H9 (cell line): ENCODE results near the gene DEDD2. TPM values are rescaled to one million over a fixed set of nuclear protein-coding genes. Genes with fewer than 3 reads are reported as not detected.

ENCODE experiments used
- DNase-seq: peaks from one replicate; pipeline ENCODE4 v3.0.0-alpha.2; 2017
- H2AFZ ChIP-seq: one replicate; pipeline ENCODE4 v1.6.1; 2013; ENCODE audit warnings: mild to moderate bottlenecking, low read length, control low read depth, moderate library complexity
- H2AK5ac ChIP-seq: 2 replicates; pipeline ENCODE4 v1.6.1; 2013; ENCODE audit warnings: low read length, control low read depth, mixed read lengths; ENCODE audit not compliant: insufficient read length
- H2BK120ac ChIP-seq: one replicate; pipeline ENCODE4 v1.6.1; 2013; ENCODE audit warnings: low read depth, mild to moderate bottlenecking, low read length, control low read depth, inconsistent platforms; ENCODE audit not compliant: poor library complexity, severe bottlenecking
- H2BK12ac ChIP-seq: 2 replicates; pipeline ENCODE4 v1.6.1; 2013; ENCODE audit warnings: low read length, control low read depth, mixed read lengths, low read depth; ENCODE audit not compliant: insufficient read length
- H2BK15ac ChIP-seq: 2 replicates; pipeline ENCODE4 v1.6.1; 2013; ENCODE audit warnings: low read depth, low read length, control low read depth
- H2BK20ac ChIP-seq: one replicate; pipeline ENCODE4 v1.6.1; 2013; ENCODE audit warnings: low read depth, mild to moderate bottlenecking, low read length, control low read depth, inconsistent platforms; ENCODE audit not compliant: poor library complexity, severe bottlenecking
- H2BK5ac ChIP-seq: 2 replicates; pipeline ENCODE4 v1.6.1; 2013; ENCODE audit warnings: low read length, control low read depth, mixed read lengths; ENCODE audit not compliant: insufficient read length
- H3K14ac ChIP-seq: 2 replicates; pipeline ENCODE4 v1.6.1; 2013; ENCODE audit warnings: low read length, control low read depth; ENCODE audit not compliant: insufficient read depth
- H3K18ac ChIP-seq: 2 replicates; pipeline ENCODE4 v1.6.1; 2013; ENCODE audit warnings: low read depth, mild to moderate bottlenecking, mixed read lengths, low read length, control low read depth; ENCODE audit not compliant: insufficient read length
- H3K23ac ChIP-seq: 2 replicates; pipeline ENCODE4 v1.6.1; 2013; ENCODE audit warnings: low read length, control low read depth, mixed read lengths, low read depth; ENCODE audit not compliant: insufficient read length
- H3K23me2 ChIP-seq: 2 replicates; pipeline ENCODE4 v1.6.1; 2013; ENCODE audit warnings: low read depth, mild to moderate bottlenecking, mixed read lengths, low read length, control low read depth; ENCODE audit not compliant: insufficient read length, poor library complexity, severe bottlenecking
- H3K27ac ChIP-seq: 2 replicates; pipeline ENCODE4 v1.5.1; 2013; ENCODE audit warnings: low read length, control low read depth, mixed read lengths, low read depth; ENCODE audit not compliant: insufficient read length
- H3K27me3 ChIP-seq: 2 replicates; pipeline ENCODE4 v1.6.1; 2013; ENCODE audit warnings: low read length, control low read depth, inconsistent platforms; ENCODE audit not compliant: insufficient read depth
- H3K4ac ChIP-seq: 2 replicates; pipeline ENCODE4 v1.6.1; 2013; ENCODE audit warnings: low read depth, mild to moderate bottlenecking, control low read depth, inconsistent platforms, low read length, moderate library complexity
- H3K4me1 ChIP-seq: 2 replicates; pipeline ENCODE4 v1.6.1; 2013; ENCODE audit warnings: low read length, control low read depth, inconsistent platforms; ENCODE audit not compliant: insufficient read depth
- H3K4me2 ChIP-seq: 2 replicates; pipeline ENCODE4 v1.6.1; 2013; ENCODE audit warnings: low read length, control low read depth, mixed read lengths; ENCODE audit not compliant: insufficient read length, insufficient read depth
- H3K56ac ChIP-seq: 2 replicates; pipeline ENCODE4 v1.6.1; 2013; ENCODE audit warnings: low read depth, mild to moderate bottlenecking, mixed read lengths, low read length, control low read depth; ENCODE audit not compliant: insufficient read length
- H3K79me1 ChIP-seq: 2 replicates; pipeline ENCODE4 v1.6.1; 2013; ENCODE audit warnings: low read depth, mild to moderate bottlenecking, moderate library complexity, low read length, control low read depth, inconsistent platforms; ENCODE audit not compliant: insufficient read depth, poor library complexity, severe bottlenecking
- H3K79me2 ChIP-seq: 2 replicates; pipeline ENCODE4 v1.6.1; 2013; ENCODE audit warnings: low read length, control low read depth, inconsistent platforms; ENCODE audit not compliant: insufficient read depth
- H3K9ac ChIP-seq: 2 replicates; pipeline ENCODE4 v1.6.1; 2013; ENCODE audit warnings: low read length, control low read depth, mixed read lengths; ENCODE audit not compliant: insufficient read length; ENCODE audit errors: extremely low read depth
- H3K9me3 ChIP-seq: one replicate; pipeline ENCODE4 v1.6.1; 2013; ENCODE audit warnings: low read depth, low read length, inconsistent platforms; ENCODE audit not compliant: control insufficient read depth
- H3T11ph ChIP-seq: one replicate; pipeline ENCODE4 v1.6.1; 2013; ENCODE audit warnings: mild to moderate bottlenecking, low read length, control low read depth, inconsistent platforms
- H4K20me1 ChIP-seq: one replicate; pipeline ENCODE4 v1.6.1; 2013; ENCODE audit not compliant: control insufficient read depth, insufficient read length, insufficient read depth
- H4K5ac ChIP-seq: 2 replicates; pipeline ENCODE4 v1.6.1; 2013; ENCODE audit warnings: low read depth, mild to moderate bottlenecking, mixed read lengths, low read length, control low read depth; ENCODE audit not compliant: insufficient read length
- H4K8ac ChIP-seq: replicated peaks from 2 replicates; pipeline ENCODE4 v1.6.1; 2013; ENCODE audit warnings: low read length, control low read depth, mixed read lengths, low read depth; ENCODE audit not compliant: insufficient read length
- H4K91ac ChIP-seq: 2 replicates; pipeline ENCODE4 v1.6.1; 2013; ENCODE audit warnings: low read depth, mild to moderate bottlenecking, moderate library complexity, mixed read lengths, low read length, control low read depth; ENCODE audit not compliant: insufficient read length
- H3K27ac Mint-ChIP-seq, 3 experiments: 2 replicates in 2 of 3; 3 replicates in 1 of 3; pipeline ENCODE4 v1.8.0; 2020 to 2021; ENCODE audit warnings: mixed read lengths in 3 of 3, mild to moderate bottlenecking in 1 of 3, moderate library complexity in 1 of 3
- H3K27me3 Mint-ChIP-seq: 2 replicates; pipeline ENCODE4 v1.8.0; 2021; ENCODE audit warnings: low read depth, mild to moderate bottlenecking, moderate library complexity, mixed read lengths
- H3K36me3 Mint-ChIP-seq, 3 experiments: 2 replicates in 2 of 3; 3 replicates in 1 of 3; pipeline ENCODE4 v1.8.0; 2020 to 2021; ENCODE audit warnings: low read depth in 3 of 3, mixed read lengths in 3 of 3; ENCODE audit not compliant: insufficient read depth in 1 of 3
- H3K4me1 Mint-ChIP-seq, 2 experiments: 2 replicates each; pipeline ENCODE4 v1.8.0; 2020; ENCODE audit warnings: mixed read lengths in 2 of 2
- H3K4me3 Mint-ChIP-seq, 2 experiments: 2 replicates in 1 of 2; 3 replicates in 1 of 2; pipeline ENCODE4 v1.8.0; 2020 to 2021; ENCODE audit warnings: mild to moderate bottlenecking in 2 of 2, mixed read lengths in 2 of 2, moderate library complexity in 1 of 2
- H3K9me3 Mint-ChIP-seq, 2 experiments: 2 replicates in 1 of 2; 3 replicates in 1 of 2; pipeline ENCODE4 v1.8.0; 2020; ENCODE audit warnings: mild to moderate bottlenecking in 2 of 2, mixed read lengths in 2 of 2, moderate library complexity in 1 of 2
- CTCF ChIP-seq: fragments of 200-600 bp; sonication (generic); conservative IDR thresholded peaks from 3 replicates; pipeline ENCODE4 v1.8.0; 2021; ENCODE audit warnings: antibody characterized with exemption, mild to moderate bottlenecking
- WGBS: extraction: QIAGEN DNeasy Blood & Tissue Kit; methylation state at CpG from one replicate; pipeline ENCODE4 v1.1.7; 2013; ENCODE audit warnings: missing lambda C conversion rate, low lambda C conversion rate, mixed read lengths; ENCODE audit not compliant: insufficient read length; ENCODE audit errors: extremely low coverage; 5-methylcytosine and 5-hydroxymethylcytosine counted together
- total RNA-seq: library from RNA; stranded (reverse); gene quantifications from 2 replicates; pipeline ENCODE4 v1.2.1, GENCODE V29; 2021

DEDD2 gene
- total RNA-seq, 1 experiment from 2014 or later = 32.3 TPM

GRCh38 chr19:42241279-42241678 lies 23.8 kb upstream of the DEDD2 start:
- H3K36me3 Mint-ChIP-seq = peaks cover 12 to 26% (median 24%) of the 10 kb centered on the region in 3 experiments
- no peak overlapping the region for H2AFZ ChIP-seq
- no peak overlapping the region for H3K27ac ChIP-seq
- no peaks in the 10 kb centered on the region; the same call in 1 of the 2 replicates for H3K79me2 ChIP-seq
- peak overlapping the region; percentile 82 for H3K4me2 ChIP-seq
- no peak overlapping the region for H2BK20ac ChIP-seq
- H3K9me3 Mint-ChIP-seq = no peaks in the 10 kb centered on the region
- peak overlapping the region; percentile 82 for H3K9ac ChIP-seq
- peaks cover 20 to 28% of the 10 kb centered on the region in 2 experiments for H3K4me1 Mint-ChIP-seq
- no peak overlapping the region for H2BK5ac ChIP-seq
- H3K27me3 Mint-ChIP-seq = no peaks in the 10 kb centered on the region; the same call in 1 of the 2 replicates
- no peak overlapping the region for H2BK15ac ChIP-seq
- H3K27ac Mint-ChIP-seq = no peak overlapping the region
- no peak for DNase-seq
- H3K4me3 Mint-ChIP-seq = peak overlapping the region; percentile 88 to 95
- H4K20me1 ChIP-seq = no peaks in the 10 kb centered on the region
- TF ChIP-seq CTCF = no peak
- H2BK12ac ChIP-seq = no peak overlapping the region
- H3K23me2 ChIP-seq = peaks cover 4% of the 10 kb centered on the region
- no peak overlapping the region for H4K91ac ChIP-seq
- no peak overlapping the region for H3K14ac ChIP-seq
- no peak overlapping the region for H3K4ac ChIP-seq
- no peak overlapping the region for H3K23ac ChIP-seq
- no peak overlapping the region for H2AK5ac ChIP-seq
- no CpG with 5 or more reads among the region's 3 CpGs for WGBS
- no peak overlapping the region for H3T11ph ChIP-seq
- no peak overlapping the region for H3K18ac ChIP-seq
- no peaks in the 10 kb centered on the region for H3K4me1 ChIP-seq
- no peak overlapping the region for H3K56ac ChIP-seq
- H3K79me1 ChIP-seq = no peaks in the 10 kb centered on the region
- no peak overlapping the region for H2BK120ac ChIP-seq
- no peak overlapping the region for H4K5ac ChIP-seq
- no peaks in the 10 kb centered on the region for H3K27me3 ChIP-seq
- no peak overlapping the region for H4K8ac ChIP-seq
- no peaks in the 10 kb centered on the region for H3K9me3 ChIP-seq
